OCI-LY7 (cell line): ENCODE data around the gene SMTN. TPM values are rescaled to one million over a fixed set of nuclear protein-coding genes. Genes with fewer than 3 reads are reported as not detected.

Experiments used
- BruUV-seq: library from RNA; stranded (reverse); fragments of 400-500 nt; replicated peaks from 2 replicates; lab custom pipeline; 2021; lab: Mats Ljungman, UMichigan
- CTCF ChIA-PET: fragments of 300-600 bp; sonication (Branson Sonifier 250); formaldehyde crosslinking; loops from one replicate; lab custom pipeline; 2022; ENCODE audit warnings: antibody characterized with exemption; ENCODE audit not compliant: unreplicated experiment; lab: Charles Lee
- POLR2A ChIA-PET: fragments of 300-600 bp; sonication (Branson Sonifier 250); formaldehyde crosslinking; loops from one replicate; lab custom pipeline; 2022; ENCODE audit warnings: antibody characterized with exemption; lab: Charles Lee
- DNase-seq: peaks from one replicate; pipeline ENCODE4 v3.0.0-alpha.2; 2015; ENCODE audit warnings: low spot score
- H2AFZ ChIP-seq: fragments of 200-600 bp; sonication (generic), shearing (Covaris generic); 2 replicates; pipeline ENCODE4 v1.6.1; 2014; ENCODE audit warnings: mild to moderate bottlenecking, antibody characterized with exemption, low read length, moderate library complexity
- H3K27ac ChIP-seq: fragments of 200-600 bp; sonication (generic); 2 replicates; pipeline ENCODE4 v1.5.1; 2014; ENCODE audit warnings: mixed run types, low read depth, mild to moderate bottlenecking, moderate library complexity, low read length, inconsistent platforms; ENCODE audit not compliant: poor library complexity, severe bottlenecking
- H3K36me3 ChIP-seq: fragments of 200-600 bp; sonication (generic); 2 replicates; pipeline ENCODE4 v1.6.1; 2014; ENCODE audit warnings: mild to moderate bottlenecking, antibody characterized with exemption, low read length, moderate library complexity, mixed read lengths; ENCODE audit not compliant: insufficient read depth
- H3K4me1 ChIP-seq: fragments of 200-600 bp; sonication (generic); 2 replicates; pipeline ENCODE4 v1.5.1; 2014; ENCODE audit warnings: mild to moderate bottlenecking, low read length; ENCODE audit not compliant: insufficient read depth, poor library complexity, severe bottlenecking
- H3K4me2 ChIP-seq: fragments of 200-600 bp; sonication (generic); 2 replicates; pipeline ENCODE4 v1.6.1; 2014; ENCODE audit warnings: mild to moderate bottlenecking, low read length
- H3K4me3 ChIP-seq: fragments of 200-600 bp; sonication (generic); 2 replicates; pipeline ENCODE4 v1.5.1; 2014; ENCODE audit warnings: mild to moderate bottlenecking, low read depth, low read length; ENCODE audit not compliant: poor library complexity, severe bottlenecking
- H3K79me2 ChIP-seq: fragments of 200-600 bp; sonication (generic); 2 replicates; pipeline ENCODE4 v1.6.1; 2016; ENCODE audit warnings: low read depth, mild to moderate bottlenecking, low read length, moderate library complexity, mixed read lengths; ENCODE audit not compliant: insufficient read depth
- H3K9me2 ChIP-seq: fragments of 200-600 bp; sonication (generic); 2 replicates; pipeline ENCODE4 v1.6.1; 2016; ENCODE audit warnings: mild to moderate bottlenecking, low read length, mixed read lengths; ENCODE audit not compliant: insufficient read depth
- H3K9me3 ChIP-seq: fragments of 200-600 bp; sonication (generic); 2 replicates; pipeline ENCODE4 v1.6.1; 2014; ENCODE audit warnings: mild to moderate bottlenecking, mixed run types, low read length, mixed read lengths
- H4K20me1 ChIP-seq: fragments of 200-600 bp; sonication (generic); 2 replicates; pipeline ENCODE4 v1.6.1; 2014; ENCODE audit warnings: mild to moderate bottlenecking, antibody characterized with exemption, low read length, moderate library complexity, mixed read lengths; ENCODE audit not compliant: insufficient read depth
- EZH2phosphoT487 ChIP-seq: fragments of 200-600 bp; sonication (generic); IDR thresholded peaks from 2 replicates; pipeline ENCODE4 v1.6.1; 2018; ENCODE audit warnings: low read depth, borderline replicate concordance, mild to moderate bottlenecking, mixed run types, antibody characterized with exemption, low read length, moderate library complexity, mixed read lengths
- intact Hi-C: fragments of 100-400 bp; cut with micrococcal nuclease; formaldehyde crosslinking; loops from one replicate; pipeline ENCODE4 v1.10.0; 2022; ENCODE audit not compliant: unreplicated experiment
- total RNA-seq, 2 experiments: library from RNA; depleted of rRNA in 1 of 2; stranded (reverse); fragments of >200 nt in 1 of 2; shearing (Covaris generic) in 1 of 2; gene quantifications; 2 replicates each; pipeline ENCODE4 v1.2.3, GENCODE V29; 2014 to 2022
- TF ChIP-seq, protein P1 (sequence below): fragments of 200-600 bp; sonication (generic); conservative IDR thresholded peaks from 2 replicates; pipeline ENCODE4 v1.5.1; 2014; ENCODE audit warnings: mild to moderate bottlenecking, antibody characterized with exemption, low read length, moderate library complexity, mixed read lengths

SMTN gene
- total RNA-seq, 2 experiments from 2014 or later: 16.9 to 35.4 TPM

DNA sequence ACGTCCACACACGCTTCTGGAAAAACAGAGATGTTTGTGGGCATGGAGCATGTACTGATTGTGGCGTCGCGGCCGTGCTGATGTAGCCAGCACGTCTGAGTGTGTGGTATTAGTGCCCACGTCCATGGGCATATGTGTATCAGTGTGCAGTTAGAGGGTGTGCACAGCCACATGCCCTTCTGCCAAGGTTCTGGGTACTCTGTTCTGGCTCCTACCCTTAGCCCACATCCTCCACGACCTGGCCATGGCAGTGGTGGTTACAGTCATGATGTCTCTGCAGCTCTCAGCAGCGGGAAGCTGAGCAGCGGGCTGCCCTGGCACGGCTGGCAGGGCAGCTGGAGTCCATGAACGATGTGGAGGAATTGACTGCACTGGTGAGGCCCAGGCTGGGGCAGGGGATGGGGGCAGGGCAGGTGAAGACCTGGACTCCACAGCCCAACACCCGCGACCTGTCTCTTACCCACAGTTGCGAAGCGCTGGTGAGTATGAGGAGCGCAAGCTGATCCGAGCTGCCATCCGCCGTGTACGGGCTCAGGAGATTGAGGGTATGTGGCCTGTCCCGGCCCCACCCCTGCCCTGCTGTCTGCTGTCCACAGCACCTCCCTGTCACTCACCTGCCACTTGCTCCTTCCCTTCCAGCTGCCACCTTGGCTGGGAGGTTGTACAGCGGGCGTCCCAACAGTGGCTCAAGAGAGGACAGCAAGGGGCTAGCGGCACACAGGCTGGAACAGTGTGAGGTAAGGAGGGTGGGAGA is 7.3 kb downstream of the SMTN start:
- Histone ChIP-seq H3K4me3 (no peak overlapping the region), H3K9me3 (no peaks in the 10 kb centered on the region), H3K79me2 (no peaks in the 10 kb centered on the region; the same call in 1 of the 2 replicates), H4K20me1 (no peaks in the 10 kb centered on the region), H2AFZ (no peak overlapping the region), H3K36me3 (no peaks in the 10 kb centered on the region), H3K4me2 (no peak overlapping the region), H3K4me1 (peaks cover 27% of the 10 kb centered on the region), H3K27ac (no peak overlapping the region), H3K9me2 (no peaks in the 10 kb centered on the region)
- CTCF ChIA-PET: no interaction called here
- POLR2A ChIA-PET: no interaction called here
- BruUV-seq: no TSS peak
- no peak for DNase-seq
- intact Hi-C loops: loop anchor here (2.0 to 10.0 kb wide), 3 partner anchors 142 to 454 kb away; partner anchors contain the start of gene SLC35E4
- TF ChIP-seq EZH2phosphoT487: no peak
- TF ChIP-seq, protein P1, sequence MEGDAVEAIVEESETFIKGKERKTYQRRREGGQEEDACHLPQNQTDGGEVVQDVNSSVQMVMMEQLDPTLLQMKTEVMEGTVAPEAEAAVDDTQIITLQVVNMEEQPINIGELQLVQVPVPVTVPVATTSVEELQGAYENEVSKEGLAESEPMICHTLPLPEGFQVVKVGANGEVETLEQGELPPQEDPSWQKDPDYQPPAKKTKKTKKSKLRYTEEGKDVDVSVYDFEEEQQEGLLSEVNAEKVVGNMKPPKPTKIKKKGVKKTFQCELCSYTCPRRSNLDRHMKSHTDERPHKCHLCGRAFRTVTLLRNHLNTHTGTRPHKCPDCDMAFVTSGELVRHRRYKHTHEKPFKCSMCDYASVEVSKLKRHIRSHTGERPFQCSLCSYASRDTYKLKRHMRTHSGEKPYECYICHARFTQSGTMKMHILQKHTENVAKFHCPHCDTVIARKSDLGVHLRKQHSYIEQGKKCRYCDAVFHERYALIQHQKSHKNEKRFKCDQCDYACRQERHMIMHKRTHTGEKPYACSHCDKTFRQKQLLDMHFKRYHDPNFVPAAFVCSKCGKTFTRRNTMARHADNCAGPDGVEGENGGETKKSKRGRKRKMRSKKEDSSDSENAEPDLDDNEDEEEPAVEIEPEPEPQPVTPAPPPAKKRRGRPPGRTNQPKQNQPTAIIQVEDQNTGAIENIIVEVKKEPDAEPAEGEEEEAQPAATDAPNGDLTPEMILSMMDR: no peak

DNA sequence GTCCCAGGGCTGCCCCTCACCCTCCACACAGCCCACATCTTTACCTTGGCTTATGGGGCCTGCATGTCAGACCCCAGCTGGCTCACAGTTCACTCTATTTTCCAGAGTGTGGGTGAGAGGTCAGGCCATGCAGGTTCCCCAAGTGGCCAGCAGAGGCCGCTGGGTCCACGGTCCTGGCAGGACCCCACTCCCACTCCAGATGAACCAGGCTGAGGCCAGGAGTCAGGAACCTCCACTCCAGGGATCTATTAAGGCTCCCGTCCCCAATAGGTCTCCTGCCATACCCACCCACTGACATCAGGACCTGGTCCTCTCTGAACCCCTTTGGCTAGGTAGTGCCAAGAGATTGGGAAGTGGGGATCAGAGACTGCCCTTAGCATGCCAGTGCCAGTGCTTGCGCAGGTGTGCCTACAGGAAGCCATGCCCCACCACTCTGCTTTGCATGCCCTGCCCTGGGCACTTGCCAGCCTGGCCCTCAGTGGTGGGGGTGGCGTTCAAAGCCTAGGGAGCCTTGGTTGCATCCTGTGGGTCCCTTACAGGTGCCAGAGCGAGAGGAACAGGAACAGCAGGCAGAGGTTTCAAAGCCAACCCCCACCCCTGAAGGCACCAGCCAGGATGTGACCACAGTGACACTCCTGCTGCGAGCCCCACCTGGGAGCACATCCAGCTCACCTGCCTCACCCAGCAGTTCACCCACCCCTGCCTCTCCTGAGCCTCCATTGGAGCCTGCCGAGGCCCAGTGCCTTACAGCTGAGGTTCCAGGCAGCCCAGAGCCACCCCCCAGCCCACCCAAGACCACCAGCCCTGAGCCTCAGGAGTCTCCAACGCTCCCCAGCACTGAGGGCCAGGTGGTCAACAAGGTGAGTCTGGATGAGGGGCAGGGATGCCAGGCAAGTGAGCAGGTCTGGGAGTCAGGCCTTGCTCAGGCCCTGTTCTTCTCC is 8.3 kb downstream of the SMTN start:
- POLR2A ChIA-PET: no interaction called here
- Histone ChIP-seq H3K4me2 (peak overlapping the region; percentile 28; the same call in 1 of the 2 replicates), H3K9me2 (no peaks in the 10 kb centered on the region), H4K20me1 (no peaks in the 10 kb centered on the region), H3K4me1 (peaks cover 19% of the 10 kb centered on the region), H3K9me3 (no peaks in the 10 kb centered on the region), H3K79me2 (no peaks in the 10 kb centered on the region; the same call in 1 of the 2 replicates), H3K27ac (no peak overlapping the region), H3K4me3 (no peak overlapping the region), H2AFZ (no peak overlapping the region), H3K36me3 (no peaks in the 10 kb centered on the region)
- intact Hi-C loops: loop anchor here (1.0 to 10.0 kb wide), 4 partner anchors 60 to 455 kb away; partner anchors contain the start of gene SLC35E4
- CTCF ChIA-PET: no interaction called here
- no TSS peak for BruUV-seq
- DNase-seq: peak; percentile 64
- TF ChIP-seq EZH2phosphoT487: no peak
- TF ChIP-seq, protein P1: peak; percentile 89
